Stimulated activated naive CD4-positive, alpha-beta T cell (primary cell): ENCODE measurements around the gene PEPD.

Experiments
- DNase-seq, 6 experiments: peaks; one replicate each; lab custom pipeline; 2025; lab: John Stamatoyannopoulos, UW

The PEPD gene

GRCh38 chr19:33510462-33511194, 11.0 kb downstream of the PEPD start:
- no peak for DNase-seq

- DNase-seq, result no peak
Observed at GRCh38 chr19:33509774-33510173, 11.8 kb downstream of the PEPD start.

DNA sequence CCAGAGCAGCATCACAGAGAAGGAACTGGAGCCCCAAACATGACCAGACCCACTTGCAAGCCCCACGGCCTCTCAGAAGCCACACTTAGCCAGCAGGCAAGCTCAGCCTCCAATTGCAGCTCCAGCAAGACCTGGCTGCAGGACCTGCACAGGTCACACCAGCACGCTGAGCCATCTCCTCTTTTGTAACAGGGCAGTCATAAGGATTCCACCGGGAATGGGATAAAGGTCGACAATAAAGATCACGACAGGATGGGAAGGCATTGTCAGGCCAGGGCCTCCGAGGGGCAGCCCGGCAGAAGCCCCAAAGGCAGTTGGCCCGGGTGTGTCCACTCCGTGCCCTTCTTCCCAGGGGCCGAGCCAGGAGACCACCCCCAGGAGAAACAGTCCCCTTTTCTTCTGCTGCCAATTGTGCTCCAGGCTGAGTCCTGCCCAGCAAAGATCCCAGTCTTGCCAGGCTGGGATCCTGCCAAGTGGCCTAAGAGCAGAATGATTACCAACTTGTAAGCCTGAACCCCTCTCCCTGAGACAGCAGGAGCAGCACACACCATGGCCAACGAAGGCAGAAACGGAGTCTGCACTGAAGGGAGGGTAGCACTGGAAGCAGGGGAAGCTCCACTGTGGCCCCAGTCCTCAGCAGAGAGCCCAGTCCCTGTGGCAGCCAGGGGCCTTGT, 12.5 kb downstream of the PEPD start:
- no peak for DNase-seq

DNA sequence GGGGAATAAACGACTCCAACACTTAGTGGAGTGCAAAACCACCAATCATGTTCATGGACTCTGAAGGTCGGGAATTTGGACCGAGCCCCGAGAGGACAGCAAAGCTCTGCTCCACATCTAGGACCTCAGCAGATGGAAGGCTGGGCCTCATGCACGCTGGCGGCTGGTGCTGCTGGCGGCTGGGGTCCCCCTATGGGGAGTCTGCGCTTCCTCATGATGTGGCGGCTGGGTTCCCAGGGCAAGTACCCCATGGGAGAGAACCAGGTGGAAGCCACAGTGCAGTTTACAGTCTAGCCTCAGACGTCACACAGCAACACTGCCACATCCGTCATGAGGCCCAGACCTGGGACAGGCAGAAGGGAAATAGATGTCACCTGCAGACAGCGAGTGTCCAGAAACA, 13.2 kb downstream of the PEPD start:
- no peak for DNase-seq

DNA sequence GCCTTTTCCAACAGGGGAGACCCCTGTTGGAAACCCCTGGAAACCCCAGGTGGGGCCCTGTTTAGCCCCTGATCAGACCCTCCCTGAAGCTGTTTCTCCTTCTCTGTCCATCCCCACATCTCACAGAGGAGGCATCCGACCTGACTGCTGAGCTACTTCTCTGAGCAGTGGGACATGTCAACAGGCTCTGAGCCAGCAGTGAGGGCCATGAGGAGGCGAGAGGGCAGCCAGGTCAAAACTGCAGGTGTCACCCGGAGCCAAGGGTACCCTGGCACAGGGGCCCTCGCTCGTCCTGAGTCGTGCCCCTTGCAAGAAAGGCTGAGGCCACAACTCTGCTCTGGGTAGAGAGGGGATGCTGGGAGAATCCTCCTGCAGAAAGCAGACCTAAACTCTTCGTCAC, 13.6 kb downstream of the PEPD start:
- no peak for DNase-seq

DNA sequence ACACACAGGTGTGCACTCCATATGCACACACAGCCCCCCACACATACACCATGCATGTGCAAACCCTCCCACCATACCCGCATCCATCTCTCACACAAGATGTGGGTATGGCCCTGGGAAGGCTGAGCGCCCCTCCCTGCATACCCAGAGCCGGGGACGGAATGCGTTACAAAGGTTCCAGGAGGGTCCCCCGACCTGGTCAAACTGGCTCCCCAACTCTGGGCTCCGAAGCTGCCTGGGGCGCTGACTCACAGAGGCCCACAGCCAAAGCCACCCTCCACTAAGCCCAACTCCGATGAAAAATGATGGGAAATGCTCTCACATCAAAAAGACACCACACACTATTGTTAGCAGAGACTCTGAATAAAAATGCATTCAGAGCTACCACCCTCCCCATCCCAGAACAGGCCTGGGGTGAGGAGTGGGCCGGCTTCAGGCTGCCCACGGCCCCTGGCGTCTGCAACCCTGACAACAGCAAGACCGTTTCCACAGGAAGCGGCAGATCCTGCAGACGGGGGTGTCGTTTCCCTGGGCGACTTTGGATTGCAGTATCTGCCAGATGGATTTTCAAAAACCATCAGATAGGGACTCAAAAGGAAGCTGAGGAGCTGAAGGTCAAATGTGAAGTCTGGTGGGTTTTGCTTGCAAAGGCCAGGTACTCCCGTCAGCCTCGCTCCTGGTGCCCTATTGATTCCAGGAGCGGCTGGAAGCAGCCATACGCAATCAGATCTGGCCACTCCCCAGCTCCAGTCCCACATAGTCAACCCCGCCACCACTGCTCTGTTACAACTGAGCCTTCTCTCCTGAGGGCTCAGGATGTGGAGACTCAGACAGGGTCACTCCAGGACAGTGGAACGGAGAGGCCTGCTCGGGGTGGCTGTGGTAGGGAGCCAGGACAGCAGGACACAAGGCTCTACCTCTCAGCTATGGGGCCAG, 14.3 kb downstream of the PEPD start:
- DNase-seq, result no peak

GRCh38 chr19:33506498-33506897, 15.1 kb downstream of the PEPD start:
- DNase-seq, result no peak

GRCh38 chr19:33505823-33506222, 15.8 kb downstream of the PEPD start:
- DNase-seq, result no peak

GRCh38 chr19:33505148-33505547, 16.4 kb downstream of the PEPD start:
- DNase-seq, result no peak

- no peak for DNase-seq
Observed at GRCh38 chr19:33504058-33504444, 17.5 kb downstream of the PEPD start.

- DNase-seq, result no peak
Observed at GRCh38 chr19:33503433-33504057, 18.0 kb downstream of the PEPD start.

DNA sequence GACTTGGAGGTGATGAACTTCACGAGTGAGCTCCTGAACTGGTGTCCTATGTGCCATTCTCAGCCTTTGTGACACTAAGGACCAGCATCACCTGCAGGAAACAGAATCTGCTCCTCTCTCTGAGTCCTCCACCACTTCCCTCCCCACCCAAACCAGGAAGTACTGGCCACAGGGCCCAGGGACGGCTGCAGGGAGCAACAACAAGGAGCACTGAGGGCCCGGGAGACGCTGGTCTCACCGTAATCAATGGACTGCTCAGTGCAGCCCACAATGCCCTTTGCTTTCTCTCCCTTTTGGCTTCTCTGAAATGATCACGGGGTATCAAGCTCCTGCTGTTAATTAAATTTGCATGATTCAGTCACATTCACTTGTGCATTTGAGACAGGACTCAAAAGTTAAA, 18.6 kb downstream of the PEPD start:
- DNase-seq, result no peak

DNA sequence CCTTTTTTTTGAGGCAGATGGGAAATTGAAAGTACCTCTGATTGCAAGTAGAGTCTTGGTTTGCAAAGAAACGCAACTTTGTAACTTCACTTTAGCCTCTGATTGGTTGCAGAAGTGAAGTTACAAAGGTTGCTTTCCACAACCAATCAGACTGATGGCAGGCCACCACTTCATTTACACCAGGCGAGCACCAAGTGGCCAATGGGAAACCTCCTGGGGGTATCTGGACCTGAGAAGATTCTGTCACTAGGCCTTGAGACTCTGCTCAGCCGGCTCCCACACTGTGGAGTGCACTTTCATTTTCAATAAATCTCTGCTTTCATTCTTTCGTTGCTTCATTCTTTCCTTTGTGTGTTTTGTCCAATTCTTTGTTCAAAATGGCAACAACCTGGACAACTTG, 19.1 kb downstream of the PEPD start:
- no peak for DNase-seq

DNA sequence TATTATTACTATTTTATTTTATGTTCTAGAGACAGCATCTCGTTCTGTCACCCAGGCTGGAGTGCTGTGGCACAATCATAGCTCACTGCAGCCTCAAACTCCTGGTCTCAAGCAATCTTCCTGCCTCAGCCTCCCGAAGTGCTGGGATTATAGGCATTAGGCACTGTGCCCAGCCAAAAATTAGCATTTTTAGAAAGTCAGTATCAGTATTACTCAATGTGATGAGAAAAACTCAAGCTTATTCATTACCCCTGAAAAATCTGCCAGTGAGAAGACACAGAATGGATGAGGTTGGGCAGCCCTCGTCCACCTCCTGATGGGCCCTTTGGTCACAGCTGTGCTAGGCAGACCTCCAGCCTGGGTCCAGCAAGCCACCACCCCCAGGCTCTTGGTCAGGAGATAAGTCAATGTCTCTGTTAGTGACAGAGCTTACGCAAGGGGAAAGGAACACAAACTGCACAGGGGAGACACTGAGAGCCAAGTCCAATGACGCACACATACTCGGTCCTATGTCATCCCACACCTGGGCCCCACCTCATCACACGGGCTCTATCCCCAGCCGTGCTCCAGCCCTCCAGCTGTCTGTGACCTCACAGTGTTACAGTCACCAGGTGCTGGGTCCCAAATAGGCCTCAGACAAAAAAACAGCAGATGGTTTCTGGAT, 19.8 kb downstream of the PEPD start:
- no peak for DNase-seq

GRCh38 chr19:33500991-33501390, 20.6 kb downstream of the PEPD start:
- DNase-seq, result no peak

- no peak for DNase-seq
Observed at GRCh38 chr19:33500586-33500985, 21.0 kb downstream of the PEPD start.

DNA sequence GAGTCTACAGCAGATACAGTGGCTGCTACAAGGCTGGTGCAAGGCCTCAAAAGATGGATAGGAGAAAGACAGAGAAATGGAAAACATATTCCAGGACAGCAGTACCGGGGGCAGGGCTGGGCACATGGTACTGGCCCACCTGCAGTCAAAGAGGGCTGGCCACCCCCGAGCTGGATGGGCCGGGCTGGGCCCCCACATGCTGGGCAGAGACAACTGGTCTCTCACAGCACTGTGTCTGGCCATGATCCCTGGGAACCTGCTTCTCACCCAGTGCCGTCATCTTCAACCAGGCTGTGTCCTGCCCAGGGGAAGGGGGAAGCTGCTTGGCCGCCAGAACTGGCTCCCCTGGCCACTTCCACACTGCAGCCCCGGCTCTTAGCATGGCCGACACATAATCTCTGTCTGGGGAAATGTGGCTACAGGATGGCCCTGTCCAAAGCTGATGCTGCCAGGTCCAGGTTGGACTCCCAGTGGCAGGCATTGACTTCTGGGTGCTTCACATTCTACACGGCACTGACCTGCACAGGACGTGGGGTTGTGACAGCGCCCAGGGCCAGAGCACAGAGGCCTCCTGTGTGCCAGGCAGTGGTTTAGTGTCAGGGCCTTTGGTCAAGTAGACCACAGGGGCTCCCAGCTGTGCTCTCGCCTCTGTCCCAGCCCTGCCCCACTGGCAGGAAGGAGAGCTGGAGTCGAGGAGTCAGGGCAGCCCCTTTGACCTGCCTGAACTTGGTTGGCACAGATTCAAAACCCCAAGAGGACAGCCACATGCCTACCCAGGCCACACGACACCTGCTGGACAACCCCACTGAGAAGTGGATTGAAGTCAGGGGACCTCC, 21.7 kb downstream of the PEPD start:
- no peak for DNase-seq

DNA sequence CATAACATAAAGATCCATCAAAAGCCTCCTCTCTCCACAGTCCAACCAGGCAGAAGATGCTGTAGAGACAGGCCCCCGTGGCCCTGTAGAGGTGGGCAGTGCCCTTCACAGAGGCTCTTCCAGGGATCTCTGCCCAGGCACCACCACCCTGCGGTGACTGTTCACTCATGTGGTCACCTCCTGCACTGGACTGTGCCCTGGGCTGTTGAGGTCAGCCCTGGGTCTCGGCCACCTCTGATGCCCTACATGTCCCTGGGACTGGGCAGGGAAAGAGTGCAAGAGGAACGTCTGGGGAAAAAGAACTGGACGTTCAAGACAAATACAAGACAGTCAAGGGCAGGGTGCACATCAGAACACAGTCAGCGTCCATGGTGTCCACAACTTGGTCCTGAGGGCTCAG, 22.3 kb downstream of the PEPD start:
- no peak for DNase-seq

DNA sequence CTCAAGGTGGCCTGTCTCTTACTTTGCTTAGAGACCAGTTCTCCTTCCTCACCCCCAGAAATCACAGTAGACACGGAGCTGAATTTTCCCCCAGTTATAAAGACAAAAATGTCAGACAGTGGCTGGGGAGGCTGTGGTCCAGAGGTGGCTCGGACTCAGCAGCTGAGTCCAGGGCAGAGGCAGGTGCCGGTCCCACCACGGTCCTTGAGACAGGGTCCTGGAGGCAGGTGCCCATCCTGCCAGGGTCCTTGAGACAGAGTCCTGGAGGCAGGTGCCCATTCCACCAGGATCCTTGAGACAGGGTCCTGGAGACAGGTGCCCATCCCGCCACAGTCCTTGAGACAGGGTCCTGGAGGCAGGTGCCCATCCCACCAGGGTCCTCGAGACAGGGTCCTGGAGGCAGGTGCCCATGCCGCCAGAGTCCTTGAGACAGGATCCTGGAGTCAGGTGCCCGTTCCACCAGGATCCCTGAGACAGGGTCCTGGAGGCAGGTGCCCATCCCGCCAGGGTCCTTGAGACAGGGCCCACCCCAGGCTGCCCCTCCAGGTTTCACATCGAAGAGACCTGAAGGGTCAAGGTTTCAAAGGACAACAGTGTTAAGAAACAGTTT, 23.1 kb downstream of the PEPD start:
- DNase-seq, result no peak

DNA sequence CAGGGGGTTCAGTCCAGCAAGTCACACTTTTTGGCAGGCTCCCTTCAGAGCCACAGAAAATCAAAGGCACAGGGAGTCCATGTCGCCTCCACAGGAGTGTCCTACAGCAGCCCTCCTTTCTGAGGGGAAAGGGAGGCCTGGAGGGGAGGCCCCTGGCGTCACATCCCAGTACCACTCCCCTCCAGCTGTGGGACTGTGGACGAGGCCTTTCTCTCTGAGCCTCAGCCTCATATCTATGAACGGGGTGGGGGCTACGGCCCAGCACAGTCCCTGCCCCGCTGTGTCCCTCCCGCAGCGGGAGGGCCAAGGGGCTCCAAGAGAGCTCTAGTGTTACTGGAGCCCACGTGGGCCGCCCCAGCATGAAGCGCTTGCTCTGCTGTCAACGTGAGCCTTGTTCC, 23.8 kb downstream of the PEPD start:
- no peak for DNase-seq
